Measurements from ENCODE around the gene GABPB2. TPM values are rescaled to one million over a fixed set of nuclear protein-coding genes. Genes with fewer than 3 reads are reported as not detected.

Gene GABPB2
- total RNA-seq, 2 donors from 2014 or later, result 4.3 to 9.1 TPM

DNA sequence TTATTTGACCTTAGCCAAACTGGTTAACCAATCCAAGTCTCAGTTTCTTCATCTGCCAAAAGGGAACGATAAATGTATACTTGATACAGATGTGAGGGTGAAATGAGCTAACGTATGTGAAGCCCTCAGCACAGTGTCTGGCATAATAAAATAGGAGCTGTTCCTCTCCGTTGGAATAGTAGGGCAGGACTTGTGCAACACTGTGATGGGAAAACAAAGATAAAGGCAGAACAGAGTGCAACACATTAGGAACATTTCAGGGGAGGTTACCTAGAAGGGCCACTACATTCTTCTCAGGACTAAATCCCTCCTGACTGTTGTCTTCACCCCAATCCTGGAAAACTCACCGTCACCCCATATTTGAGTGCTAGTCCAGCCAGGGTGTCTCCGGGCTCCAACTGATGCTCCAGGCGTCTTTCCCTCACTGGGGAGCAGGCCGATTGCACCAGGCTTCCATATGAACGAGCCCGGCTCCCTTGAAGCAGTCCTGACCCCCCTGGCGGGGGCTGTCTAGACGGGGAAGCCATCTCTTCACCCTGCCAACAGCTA lies 94.2 kb downstream of the GABPB2 start:
- 16 to 25% methylated on average over 10 to 11 of the region's 11 CpGs for WGBS, 2 donors
- H3K4me3 ChIP-seq, result peak overlapping the region in 1 of 2 donors; percentile 20
- no peak for TF ChIP-seq POLR2A (IDR thresholded peaks at IDR 0.05)
- TF ChIP-seq, protein P1, sequence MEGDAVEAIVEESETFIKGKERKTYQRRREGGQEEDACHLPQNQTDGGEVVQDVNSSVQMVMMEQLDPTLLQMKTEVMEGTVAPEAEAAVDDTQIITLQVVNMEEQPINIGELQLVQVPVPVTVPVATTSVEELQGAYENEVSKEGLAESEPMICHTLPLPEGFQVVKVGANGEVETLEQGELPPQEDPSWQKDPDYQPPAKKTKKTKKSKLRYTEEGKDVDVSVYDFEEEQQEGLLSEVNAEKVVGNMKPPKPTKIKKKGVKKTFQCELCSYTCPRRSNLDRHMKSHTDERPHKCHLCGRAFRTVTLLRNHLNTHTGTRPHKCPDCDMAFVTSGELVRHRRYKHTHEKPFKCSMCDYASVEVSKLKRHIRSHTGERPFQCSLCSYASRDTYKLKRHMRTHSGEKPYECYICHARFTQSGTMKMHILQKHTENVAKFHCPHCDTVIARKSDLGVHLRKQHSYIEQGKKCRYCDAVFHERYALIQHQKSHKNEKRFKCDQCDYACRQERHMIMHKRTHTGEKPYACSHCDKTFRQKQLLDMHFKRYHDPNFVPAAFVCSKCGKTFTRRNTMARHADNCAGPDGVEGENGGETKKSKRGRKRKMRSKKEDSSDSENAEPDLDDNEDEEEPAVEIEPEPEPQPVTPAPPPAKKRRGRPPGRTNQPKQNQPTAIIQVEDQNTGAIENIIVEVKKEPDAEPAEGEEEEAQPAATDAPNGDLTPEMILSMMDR (IDR thresholded peaks at IDR 0.05), result no peak
- no peaks in the 10 kb centered on the region for H3K9me3 ChIP-seq
- peaks cover 24% of the 10 kb centered on the region for H3K4me1 ChIP-seq
- ATAC-seq (peak; percentile 7), DNase-seq (peak in 1 of 4 donors; percentile 36)
- H3K27me3 ChIP-seq, result no peaks in the 10 kb centered on the region
- peaks cover 3% of the 10 kb centered on the region in 2 donors for H3K36me3 ChIP-seq (replicated peaks in 1 of 2; ENCODE audit: insufficient read depth in 1 of 2, low read depth in 2 of 2)
- H3K27ac ChIP-seq, result peak overlapping the region; percentile 55 to 74 (median 64)
- intact Hi-C loops (cut with DNase I), result no loop called here

DNA sequence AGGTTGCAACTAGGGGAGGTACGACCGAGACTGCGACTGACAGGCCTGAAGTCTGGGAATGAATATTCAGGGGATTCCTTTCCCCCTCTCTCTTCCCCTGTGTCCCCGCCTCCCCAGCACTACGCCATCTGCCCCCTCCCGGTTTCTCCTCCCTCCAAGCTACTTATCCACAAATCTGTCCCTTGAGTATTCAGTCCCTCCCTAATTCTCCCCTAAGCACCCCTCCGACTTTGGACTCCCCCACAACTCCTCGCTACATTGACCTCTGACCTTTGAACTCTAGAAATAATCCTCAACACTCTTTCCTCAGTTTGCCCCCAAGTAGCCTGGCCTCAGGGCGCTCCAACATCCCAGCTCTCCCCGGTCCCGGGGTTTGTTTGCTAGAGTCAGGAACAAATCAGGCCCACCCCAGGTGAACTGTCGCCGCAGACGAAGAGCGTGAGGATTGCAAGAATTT lies 94.7 kb downstream of the GABPB2 start:
- 3 to 4% methylated on average over 15 of the region's 15 CpGs for WGBS, 2 donors
- Histone ChIP-seq H3K27ac (peak overlapping the region; percentile 55 to 74 (median 64)), H3K4me1 (peaks cover 24% of the 10 kb centered on the region), H3K9me3 (no peaks in the 10 kb centered on the region), H3K27me3 (no peaks in the 10 kb centered on the region), H3K36me3 (replicated peaks in 1 of 2; ENCODE audit: insufficient read depth in 1 of 2, low read depth in 2 of 2) (peaks cover 3% of the 10 kb centered on the region in 2 donors), H3K4me3 (peak overlapping the region; percentile 20 to 59)
- ATAC-seq, result peak; percentile 25
- intact Hi-C loops (cut with DNase I), result no loop called here
- DNase-seq, result peak in 2 of 4 donors; percentile 31 to 39
- TF ChIP-seq POLR2A (IDR thresholded peaks at IDR 0.05), result no peak
- TF ChIP-seq, protein P1 (IDR thresholded peaks at IDR 0.05), result no peak

GRCh38 chr1:151165738-151166504 lies 95.4 kb downstream of the GABPB2 start, which contains the start of the genes LYSMD1 and SCNM1:
Gene LYSMD1 (minus strand): TSS chr1:151165902. CDS start chr1:151165258, 644 bp downstream.
Gene SCNM1 (plus strand): TSS chr1:151166144. CDS start chr1:151166153, 9 bp downstream.
- peak in 2 of 3 donors; percentile 42 to 57 for TF ChIP-seq POLR2A (IDR thresholded peaks at IDR 0.05)
- TF ChIP-seq, protein P1 (IDR thresholded peaks at IDR 0.05), result peak in 4 of 7 experiments; percentile 35 to 59 (median 38)
- H3K9me3 ChIP-seq, result no peaks in the 10 kb centered on the region
- peak within 1 kb of the TSS; percentile 55 to 74 (median 64) for H3K27ac ChIP-seq
- ATAC-seq (peak; percentile 97), DNase-seq (peak; percentile 96 to 99 (median 97))
- peak within 1 kb of the TSS; percentile 20 to 59 for H3K4me3 ChIP-seq
- no peaks in the 10 kb centered on the region for H3K27me3 ChIP-seq
- intact Hi-C loops (cut with DNase I), result no loop called here
- peaks cover under 1 to 3% of the 10 kb centered on the region in 2 donors for H3K36me3 ChIP-seq (replicated peaks in 1 of 2; ENCODE audit: insufficient read depth in 1 of 2, low read depth in 2 of 2)
- peaks cover 24% of the 10 kb centered on the region for H3K4me1 ChIP-seq
- WGBS, 2 donors, result 0 to 1% methylated on average over 35 to 38 of the region's 38 CpGs

DNA sequence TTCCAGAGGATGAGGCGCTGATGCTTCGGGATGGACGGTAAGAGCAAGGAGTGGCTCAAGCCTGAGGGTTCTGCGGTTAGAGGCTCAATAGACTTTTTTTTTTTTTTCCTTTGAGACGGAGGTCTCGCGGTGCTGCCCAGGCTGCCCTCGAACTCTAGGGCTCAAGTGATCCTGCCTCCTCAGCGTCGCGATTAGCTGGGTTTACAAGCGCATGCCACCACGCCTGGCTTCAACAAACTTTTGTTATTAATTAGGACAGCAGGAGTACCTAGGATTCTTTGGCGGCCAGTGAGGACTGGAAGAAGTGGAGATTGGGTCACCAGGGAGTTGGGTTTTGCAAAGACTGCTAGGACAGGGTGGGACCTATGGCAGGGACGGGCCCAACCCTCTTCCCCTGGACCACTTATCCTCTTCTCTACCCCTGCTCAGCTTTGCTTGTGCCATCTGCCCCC lies 96.0 kb downstream of the GABPB2 start:
- peaks cover 24% of the 10 kb centered on the region for H3K4me1 ChIP-seq
- ATAC-seq, result peak; percentile 2
- H3K4me3 ChIP-seq, result peak overlapping the region; percentile 6 to 59
- no peaks in the 10 kb centered on the region for H3K27me3 ChIP-seq
- intact Hi-C loops (cut with DNase I), result no loop called here
- 2 to 4% methylated on average over 15 of the region's 15 CpGs for WGBS, 2 donors
- H3K9me3 ChIP-seq, result no peaks in the 10 kb centered on the region
- H3K27ac ChIP-seq, result peak overlapping the region in 2 of 4 donors; percentile 73 to 74
- TF ChIP-seq POLR2A (IDR thresholded peaks at IDR 0.05), result no peak
- TF ChIP-seq, protein P1 (IDR thresholded peaks at IDR 0.05), result no peak
- no peak for DNase-seq
- H3K36me3 ChIP-seq (replicated peaks in 1 of 2; ENCODE audit: insufficient read depth in 1 of 2, low read depth in 2 of 2), result peaks cover 0 to 5% of the 10 kb centered on the region in 2 donors

All from body of pancreas (tissue), 4 donors.